ENCODE results near the gene CTSV.
"Not testable (repeated sequence)": the region's sequence is repeated elsewhere in the genome, so short reads cannot be mapped to it uniquely, and the experiment has no call there.

DNA sequence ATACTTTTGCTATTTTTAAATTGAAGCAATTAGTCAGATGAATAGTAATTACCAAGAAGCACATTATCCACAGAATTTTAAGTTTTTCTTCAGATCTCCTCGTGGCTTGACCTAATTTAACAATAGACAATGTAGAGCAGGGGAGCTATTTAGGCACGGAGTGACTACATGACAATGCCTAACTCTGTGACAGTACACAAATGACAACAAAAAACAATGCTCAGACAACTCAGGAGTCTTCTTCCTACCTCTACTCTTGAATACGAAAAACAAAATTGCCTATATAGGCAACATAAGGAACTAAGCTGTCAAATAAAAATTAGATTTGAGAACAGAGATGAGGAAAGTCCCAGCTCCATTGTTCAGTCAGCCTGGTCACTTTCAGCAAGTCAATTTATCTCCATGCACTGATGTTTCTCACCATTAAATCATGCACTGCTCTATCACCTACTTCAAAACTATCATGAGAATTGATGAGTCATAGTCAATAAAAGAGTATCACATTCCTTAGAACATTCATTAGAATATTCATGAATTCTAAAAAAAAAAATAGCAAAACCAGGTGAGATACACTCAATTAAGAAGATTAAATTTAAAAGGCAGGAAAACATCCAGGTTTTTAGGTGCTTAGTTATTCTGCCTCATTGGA, 38.7 kb downstream of the CTSV start:
- TF ChIP-seq, protein P1, sequence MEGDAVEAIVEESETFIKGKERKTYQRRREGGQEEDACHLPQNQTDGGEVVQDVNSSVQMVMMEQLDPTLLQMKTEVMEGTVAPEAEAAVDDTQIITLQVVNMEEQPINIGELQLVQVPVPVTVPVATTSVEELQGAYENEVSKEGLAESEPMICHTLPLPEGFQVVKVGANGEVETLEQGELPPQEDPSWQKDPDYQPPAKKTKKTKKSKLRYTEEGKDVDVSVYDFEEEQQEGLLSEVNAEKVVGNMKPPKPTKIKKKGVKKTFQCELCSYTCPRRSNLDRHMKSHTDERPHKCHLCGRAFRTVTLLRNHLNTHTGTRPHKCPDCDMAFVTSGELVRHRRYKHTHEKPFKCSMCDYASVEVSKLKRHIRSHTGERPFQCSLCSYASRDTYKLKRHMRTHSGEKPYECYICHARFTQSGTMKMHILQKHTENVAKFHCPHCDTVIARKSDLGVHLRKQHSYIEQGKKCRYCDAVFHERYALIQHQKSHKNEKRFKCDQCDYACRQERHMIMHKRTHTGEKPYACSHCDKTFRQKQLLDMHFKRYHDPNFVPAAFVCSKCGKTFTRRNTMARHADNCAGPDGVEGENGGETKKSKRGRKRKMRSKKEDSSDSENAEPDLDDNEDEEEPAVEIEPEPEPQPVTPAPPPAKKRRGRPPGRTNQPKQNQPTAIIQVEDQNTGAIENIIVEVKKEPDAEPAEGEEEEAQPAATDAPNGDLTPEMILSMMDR (IDR thresholded peaks at IDR 0.05; ENCODE audit: low read depth, low read length, poor library complexity, severe bottlenecking): not testable (repeated sequence)
- not testable (repeated sequence) for TF ChIP-seq EZH2phosphoT487 (IDR thresholded peaks at IDR 0.05; ENCODE audit: borderline replicate concordance, low read length)

Data from DOHH2 (cell line).